Neural cell (in vitro differentiated cells): ENCODE results near the gene SLC25A22. TPM values are rescaled to one million over a fixed set of nuclear protein-coding genes. Genes with fewer than 3 reads are reported as not detected.

ENCODE experiments used
- H2AFZ ChIP-seq: fragments of 200-600, 300-800 bp; sonication (generic), shearing (Covaris generic); 2 replicates; pipeline ENCODE4 v1.6.0; 2014; ENCODE audit warnings: low read depth, mild to moderate bottlenecking, antibody characterized with exemption, low read length, moderate library complexity
- H3F3A ChIP-seq: fragments of 200-600 bp; shearing (Covaris generic); 2 replicates; pipeline ENCODE4 v1.6.1; 2016; ENCODE audit warnings: mild to moderate bottlenecking, moderate library complexity, mixed read lengths, antibody characterized with exemption, low read length; ENCODE audit not compliant: insufficient read depth, poor library complexity, severe bottlenecking
- H3K27ac ChIP-seq: fragments of 200-600, 300-800 bp; sonication (generic), shearing (Covaris generic); 2 replicates; pipeline ENCODE4 v1.5.1; 2014; ENCODE audit warnings: mild to moderate bottlenecking, low read length, moderate library complexity
- H3K27me3 ChIP-seq: fragments of 300-800, 200-600 bp; sonication (generic), shearing (Covaris generic); 2 replicates; pipeline ENCODE4 v1.6.0; 2014; ENCODE audit warnings: mild to moderate bottlenecking, low read depth, low read length, moderate library complexity; ENCODE audit not compliant: insufficient read depth
- H3K36me3 ChIP-seq: fragments of 300-800, 200-600 bp; sonication (generic), shearing (Covaris generic); 2 replicates; pipeline ENCODE4 v1.5.1; 2014; ENCODE audit warnings: mild to moderate bottlenecking, antibody characterized with exemption, low read length, moderate library complexity; ENCODE audit not compliant: insufficient read depth
- H3K4me2 ChIP-seq: fragments of 300-800, 200-600 bp; sonication (generic), shearing (Covaris generic); 2 replicates; pipeline ENCODE4 v1.6.0; 2014; ENCODE audit warnings: mild to moderate bottlenecking, low read length
- H3K4me3 ChIP-seq: fragments of 300-800, 200-600 bp; sonication (generic), shearing (Covaris generic); 2 replicates; pipeline ENCODE4 v1.5.1; 2014; ENCODE audit warnings: mild to moderate bottlenecking, low read length, moderate library complexity
- H3K79me2 ChIP-seq: fragments of 200-600 bp; shearing (Covaris generic); replicated peaks from 2 replicates; pipeline ENCODE4 v1.6.0; 2014; ENCODE audit warnings: mild to moderate bottlenecking, low read length, moderate library complexity; ENCODE audit not compliant: insufficient read depth
- H3K9ac ChIP-seq: fragments of 300-800, 200-600 bp; sonication (generic), shearing (Covaris generic); 2 replicates; pipeline ENCODE4 v1.6.1; 2016; ENCODE audit warnings: mild to moderate bottlenecking, low read length, mixed read lengths
- H3K9me2 ChIP-seq: fragments of 200-600 bp; shearing (Covaris generic); 2 replicates; pipeline ENCODE4 v1.6.1; 2016; ENCODE audit warnings: mild to moderate bottlenecking, low read length, mixed read lengths; ENCODE audit not compliant: insufficient read depth
- H3K9me3 ChIP-seq: fragments of 200-600, 300-800 bp; sonication (generic), shearing (Covaris generic); 2 replicates; pipeline ENCODE4 v1.6.1; 2016; ENCODE audit warnings: mild to moderate bottlenecking, mixed run types, low read length, moderate library complexity, mixed read lengths
- H4K20me1 ChIP-seq: fragments of 200-600 bp; shearing (Covaris generic); 2 replicates; pipeline ENCODE4 v1.6.1; 2016; ENCODE audit warnings: mild to moderate bottlenecking, mixed run types; ENCODE audit not compliant: insufficient read depth
- CTCF ChIP-seq: fragments of 450-650 bp; IDR thresholded peaks from 2 replicates; pipeline ENCODE4 v1.5.1; 2014; ENCODE audit warnings: antibody characterized with exemption, mild to moderate bottlenecking, moderate library complexity; ENCODE audit not compliant: poor library complexity, severe bottlenecking
- EP300 ChIP-seq: fragments of 450-650 bp; conservative IDR thresholded peaks from 2 replicates; pipeline ENCODE4 v1.6.1; 2014; ENCODE audit warnings: antibody characterized with exemption, mild to moderate bottlenecking, moderate library complexity; ENCODE audit not compliant: poor library complexity, severe bottlenecking
- EZH2 ChIP-seq: fragments of 200-600, 300-800 bp; shearing (Covaris generic), sonication (generic); IDR thresholded peaks from 2 replicates; pipeline ENCODE4 v1.6.1; 2014; ENCODE audit warnings: antibody characterized with exemption, low read length, borderline replicate concordance, mild to moderate bottlenecking; ENCODE audit not compliant: insufficient read depth, poor library complexity, severe bottlenecking
- MXI1 ChIP-seq: fragments of 450-650 bp; conservative IDR thresholded peaks from 2 replicates; pipeline ENCODE4 v1.6.1; 2014; ENCODE audit warnings: antibody characterized with exemption, mild to moderate bottlenecking; ENCODE audit not compliant: poor library complexity, severe bottlenecking
- POLR2AphosphoS5 ChIP-seq: IDR thresholded peaks from 2 replicates; pipeline ENCODE4 v1.6.1; 2012
- RAD21 ChIP-seq: fragments of 450-650 bp; conservative IDR thresholded peaks from 2 replicates; pipeline ENCODE4 v1.6.1; 2014; ENCODE audit warnings: antibody characterized with exemption, mild to moderate bottlenecking, moderate library complexity
- REST ChIP-seq: IDR thresholded peaks from 2 replicates; pipeline ENCODE4 v1.6.1; 2012; ENCODE audit warnings: borderline replicate concordance
- SMC3 ChIP-seq: fragments of 450-650 bp; conservative IDR thresholded peaks from 2 replicates; pipeline ENCODE4 v1.6.1; 2014; ENCODE audit warnings: antibody characterized with exemption, mild to moderate bottlenecking, moderate library complexity; ENCODE audit not compliant: poor library complexity
- TAF1 ChIP-seq: IDR thresholded peaks from 2 replicates; pipeline ENCODE4 v1.6.1; 2012; ENCODE audit warnings: low read depth
- polyA plus RNA-seq: library from polyadenylated mRNA; depleted of rRNA; stranded (reverse); fragments of >200 nt; gene quantifications from 2 replicates; pipeline ENCODE4 v1.2.3, GENCODE V29; 2014

SLC25A22 gene
- polyA plus RNA-seq, 1 donor from 2014 or later: 40.9 TPM

GRCh38 chr11:749731-750130 lies 48.4 kb downstream of the SLC25A22 start:
- H3K4me2 ChIP-seq: no peak overlapping the region
- no peaks in the 10 kb centered on the region for H3K36me3 ChIP-seq
- TF ChIP-seq EZH2 (no peak), REST (no peak), RAD21 (no peak), CTCF (no peak), POLR2AphosphoS5 (no peak), TAF1 (no peak)
- no peaks in the 10 kb centered on the region for H3K9me3 ChIP-seq
- no peaks in the 10 kb centered on the region for H3K9me2 ChIP-seq
- no peak overlapping the region for H3K27ac ChIP-seq
- H3K79me2 ChIP-seq: peaks cover 26% of the 10 kb centered on the region
- H4K20me1 ChIP-seq: no peaks in the 10 kb centered on the region
- no peaks in the 10 kb centered on the region for H3K27me3 ChIP-seq
- no peak overlapping the region for H3K4me3 ChIP-seq
- H2AFZ ChIP-seq: no peak overlapping the region
- no peak overlapping the region for H3K9ac ChIP-seq
- no peaks in the 10 kb centered on the region for H3F3A ChIP-seq

GRCh38 chr11:748007-748359 lies 50.1 kb downstream of the SLC25A22 start:
- TF ChIP-seq TAF1 (no peak), SMC3 (no peak), EZH2 (no peak), EP300 (no peak), MXI1 (no peak), REST (no peak), CTCF (no peak), POLR2AphosphoS5 (no peak), RAD21 (no peak)
- Histone ChIP-seq H3K27me3 (no peaks in the 10 kb centered on the region), H3K4me3 (peak overlapping the region; percentile 97), H3K4me2 (peak overlapping the region; percentile 94), H2AFZ (no peak overlapping the region), H3K9me3 (no peaks in the 10 kb centered on the region), H3K9ac (peak overlapping the region; percentile 94), H4K20me1 (no peaks in the 10 kb centered on the region), H3F3A (no peaks in the 10 kb centered on the region), H3K27ac (no peak overlapping the region), H3K9me2 (no peaks in the 10 kb centered on the region), H3K36me3 (no peaks in the 10 kb centered on the region), H3K79me2 (peaks cover 26% of the 10 kb centered on the region)
